GM12872 (cell line): ENCODE data around the gene TCERG1L.

ENCODE experiments used
- CTCF ChIP-seq: IDR thresholded peaks from 3 replicates; pipeline ENCODE4 v1.5.1; 2011; ENCODE audit warnings: low read depth, mild to moderate bottlenecking, low read length, moderate library complexity; ENCODE audit not compliant: insufficient read depth

TCERG1L gene

GRCh38 chr10:131077724-131078123 is 233.8 kb downstream of the TCERG1L start:
- no peak for TF ChIP-seq CTCF

- no peak for TF ChIP-seq CTCF
Observed at GRCh38 chr10:131077031-131077430, 234.5 kb downstream of the TCERG1L start.

GRCh38 chr10:131076356-131076755 is 235.2 kb downstream of the TCERG1L start:
- TF ChIP-seq CTCF, result no peak

GRCh38 chr10:131075218-131075770 is 236.2 kb downstream of the TCERG1L start:
- TF ChIP-seq CTCF, result no peak

- TF ChIP-seq CTCF, result no peak
Observed at GRCh38 chr10:131074682-131075081, 236.8 kb downstream of the TCERG1L start.

- no peak for TF ChIP-seq CTCF
Observed at GRCh38 chr10:131073469-131074035, 238.0 kb downstream of the TCERG1L start.

- no peak for TF ChIP-seq CTCF
Observed at GRCh38 chr10:131072651-131073468, 238.7 kb downstream of the TCERG1L start.
